ENCODE data around the gene SMIM23.

DNA sequence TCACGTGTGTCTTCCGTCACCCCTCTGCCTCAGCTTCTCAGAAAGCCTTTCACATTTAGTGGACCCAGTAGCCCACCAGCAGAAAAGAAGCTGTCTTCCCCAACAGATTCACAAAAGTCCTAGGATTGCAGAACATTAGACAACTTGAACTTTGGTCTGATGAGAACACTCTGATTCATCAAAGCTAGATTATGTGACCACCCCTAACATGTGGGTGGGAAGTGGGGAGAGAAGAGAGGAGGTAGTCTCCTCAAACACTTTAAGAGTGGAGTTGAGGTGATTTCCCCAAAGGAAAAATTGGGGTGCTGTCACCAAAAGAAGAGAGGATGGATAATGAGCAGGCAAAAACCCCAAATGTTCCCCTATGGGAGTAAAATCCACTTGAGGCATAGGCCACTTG is 41.4 kb upstream of the SMIM23 start:
- TF ChIP-seq EZH2phosphoT487 (IDR thresholded peaks at IDR 0.05) (no peak), CTCF (IDR thresholded peaks at IDR 0.05) (no peak), EZH2 (IDR thresholded peaks at IDR 0.05) (no peak)

Data from neural progenitor cell (in vitro differentiated cells).